BE2C (cell line): Measurements from ENCODE around the gene CTRB2.

Experiments used
- DNase-seq: peaks from one replicate; pipeline ENCODE4 v3.0.0-alpha.2; 2020
- H3K27me3 ChIP-seq: fragments of 250-450 bp; sonication (Bioruptor Pico); 2 replicates; pipeline ENCODE4 v1.5.1; 2020; ENCODE audit warnings: mild to moderate bottlenecking
- H3K36me3 ChIP-seq: fragments of 250-450 bp; sonication (Bioruptor Pico); 2 replicates; pipeline ENCODE4 v1.5.1; 2020; ENCODE audit warnings: mild to moderate bottlenecking
- H3K4me1 ChIP-seq: fragments of 250-450 bp; sonication (Bioruptor Pico); 2 replicates; pipeline ENCODE4 v1.5.1; 2020
- H3K4me3 ChIP-seq: 2 replicates; pipeline ENCODE4 v1.5.1; 2011; ENCODE audit warnings: low read depth, low read length
- H3K9me3 ChIP-seq: fragments of 250-450 bp; sonication (Bioruptor Pico); 2 replicates; pipeline ENCODE4 v1.5.1; 2020
- CTCF ChIP-seq: IDR thresholded peaks from 2 replicates; pipeline ENCODE4 v1.5.1; 2012; ENCODE audit warnings: mild to moderate bottlenecking, low read depth, low read length

Gene CTRB2

GRCh38 chr16:75248142-75248535 lies 41.2 kb upstream of the CTRB2 start:
- H3K4me3 ChIP-seq = no peak overlapping the region
- peaks cover 8% of the 10 kb centered on the region for H3K4me1 ChIP-seq

GRCh38 chr16:75247249-75247648 lies 40.3 kb upstream of the CTRB2 start:
- Histone ChIP-seq H3K4me3 (no peak overlapping the region), H3K36me3 (0 out of 2 replicates have a peak, but pooled peaks cover 3% of the 10 kb centered on the region), H3K4me1 (peaks cover 8% of the 10 kb centered on the region), H3K27me3 (no peaks in the 10 kb centered on the region), H3K9me3 (no peaks in the 10 kb centered on the region)
- no peak for TF ChIP-seq CTCF
- no peak for DNase-seq

More at GRCh38 chr16:75248142-75248535, 41.2 kb upstream of the CTRB2 start:
- Histone ChIP-seq H3K9me3 (no peaks in the 10 kb centered on the region), H3K27me3 (no peaks in the 10 kb centered on the region), H3K36me3 (no peaks in the 10 kb centered on the region)
- TF ChIP-seq CTCF = no peak
- no peak for DNase-seq

- Histone ChIP-seq H3K27me3 (no peaks in the 10 kb centered on the region), H3K4me1 (peaks cover 3% of the 10 kb centered on the region), H3K36me3 (0 out of 2 replicates have a peak, but pooled peaks cover 3% of the 10 kb centered on the region), H3K9me3 (no peaks in the 10 kb centered on the region), H3K4me3 (no peak overlapping the region)
- no peak for DNase-seq
- TF ChIP-seq CTCF = no peak
Measured at GRCh38 chr16:75246504-75247205, 39.7 kb upstream of the CTRB2 start.

DNA sequence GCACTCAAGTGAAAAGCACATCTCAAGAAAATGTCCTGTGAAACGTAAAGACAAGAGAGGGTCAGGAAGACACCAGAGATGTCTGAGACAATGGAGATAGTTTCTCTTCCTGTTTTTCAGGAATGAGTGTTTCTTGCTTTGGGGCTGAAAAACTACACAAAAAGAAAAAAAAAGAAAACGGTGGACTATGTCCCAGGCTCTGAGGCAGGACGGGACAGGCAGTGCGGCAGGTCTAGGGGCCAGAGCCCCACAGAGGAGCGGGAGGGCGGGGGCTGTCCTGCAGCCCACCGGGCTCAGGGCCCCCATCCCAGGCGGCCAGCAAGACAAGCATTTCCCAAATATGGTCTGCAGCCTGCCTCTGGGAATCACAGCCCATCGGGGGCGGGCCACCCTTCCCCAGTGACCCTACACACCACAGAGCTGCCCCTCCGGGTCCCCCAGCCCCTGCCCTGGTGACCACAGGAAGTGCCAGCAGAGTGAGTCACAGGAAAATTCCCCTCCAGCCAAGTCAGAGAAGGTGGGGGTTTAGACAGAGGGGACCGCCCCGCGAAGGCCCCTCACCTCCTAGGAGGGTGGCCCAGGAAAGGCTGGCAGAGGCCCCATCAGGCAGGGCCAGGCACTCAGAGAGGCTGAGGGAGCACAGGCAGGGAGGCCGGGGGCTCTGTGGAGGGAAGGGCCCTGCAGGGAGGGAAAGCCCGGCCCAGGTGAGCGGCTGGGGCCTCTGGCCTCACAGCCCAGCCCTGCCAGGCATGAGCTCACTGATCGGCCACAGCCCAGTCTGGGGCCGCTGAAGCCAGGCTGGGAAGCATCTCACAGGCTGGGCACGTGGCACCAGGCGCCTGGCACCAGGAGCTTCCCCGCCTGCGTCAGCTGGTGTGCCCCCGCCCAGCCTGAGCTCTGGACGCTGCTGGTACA lies 38.1 kb upstream of the CTRB2 start:
- no peaks in the 10 kb centered on the region for H3K9me3 ChIP-seq
- no peak for TF ChIP-seq CTCF
- H3K36me3 ChIP-seq = 0 out of 2 replicates have a peak, but pooled peaks cover 3% of the 10 kb centered on the region
- H3K27me3 ChIP-seq = no peaks in the 10 kb centered on the region
- peak; percentile 54 for DNase-seq
- H3K4me3 ChIP-seq = no peak overlapping the region
- peaks cover 3% of the 10 kb centered on the region for H3K4me1 ChIP-seq

DNA sequence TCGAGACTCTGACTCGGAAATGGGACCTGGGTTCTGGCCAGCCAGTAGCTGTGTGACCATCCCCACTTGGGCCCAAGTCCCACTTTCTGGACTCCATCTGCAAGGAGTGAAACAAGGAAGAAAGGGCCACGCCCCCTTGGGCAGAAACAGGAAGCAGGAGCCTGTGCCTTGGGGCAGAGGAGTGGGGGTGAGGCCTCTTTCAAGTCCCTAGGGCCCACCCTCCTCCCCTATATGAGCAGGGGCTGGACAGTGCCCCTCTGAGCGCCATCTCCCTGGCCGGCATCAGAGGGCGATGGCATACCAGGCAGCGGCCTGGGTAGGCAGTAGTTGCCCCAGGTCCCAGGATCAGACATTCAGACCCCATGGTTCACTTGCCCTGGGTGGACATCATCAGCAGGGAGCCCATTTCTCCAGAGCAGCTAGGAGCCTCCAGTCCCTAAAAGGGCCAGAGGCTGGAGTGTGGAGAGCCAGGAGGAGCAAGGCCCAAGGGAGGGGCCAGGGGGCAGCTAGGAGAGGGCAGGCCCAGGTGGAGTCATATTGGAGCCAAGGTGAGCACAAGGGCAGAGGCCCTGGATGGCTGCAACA lies 37.4 kb upstream of the CTRB2 start:
- Histone ChIP-seq H3K4me3 (no peak overlapping the region), H3K27me3 (no peaks in the 10 kb centered on the region), H3K4me1 (peaks cover 4% of the 10 kb centered on the region), H3K9me3 (no peaks in the 10 kb centered on the region), H3K36me3 (0 out of 2 replicates have a peak, but pooled peaks cover 3% of the 10 kb centered on the region)
- no peak for DNase-seq
- 0 out of 2 replicates have a peak, but pooled peaks have one; percentile 15 for TF ChIP-seq CTCF
